ENCODE measurements around the gene ALG14. TPM values are rescaled to one million over a fixed set of nuclear protein-coding genes. Genes with fewer than 3 reads are reported as not detected.

Gene ALG14
- polyA plus RNA-seq, 1 of the 3 experiments (the other 2 are of a cell fraction): 2.5 TPM

DNA sequence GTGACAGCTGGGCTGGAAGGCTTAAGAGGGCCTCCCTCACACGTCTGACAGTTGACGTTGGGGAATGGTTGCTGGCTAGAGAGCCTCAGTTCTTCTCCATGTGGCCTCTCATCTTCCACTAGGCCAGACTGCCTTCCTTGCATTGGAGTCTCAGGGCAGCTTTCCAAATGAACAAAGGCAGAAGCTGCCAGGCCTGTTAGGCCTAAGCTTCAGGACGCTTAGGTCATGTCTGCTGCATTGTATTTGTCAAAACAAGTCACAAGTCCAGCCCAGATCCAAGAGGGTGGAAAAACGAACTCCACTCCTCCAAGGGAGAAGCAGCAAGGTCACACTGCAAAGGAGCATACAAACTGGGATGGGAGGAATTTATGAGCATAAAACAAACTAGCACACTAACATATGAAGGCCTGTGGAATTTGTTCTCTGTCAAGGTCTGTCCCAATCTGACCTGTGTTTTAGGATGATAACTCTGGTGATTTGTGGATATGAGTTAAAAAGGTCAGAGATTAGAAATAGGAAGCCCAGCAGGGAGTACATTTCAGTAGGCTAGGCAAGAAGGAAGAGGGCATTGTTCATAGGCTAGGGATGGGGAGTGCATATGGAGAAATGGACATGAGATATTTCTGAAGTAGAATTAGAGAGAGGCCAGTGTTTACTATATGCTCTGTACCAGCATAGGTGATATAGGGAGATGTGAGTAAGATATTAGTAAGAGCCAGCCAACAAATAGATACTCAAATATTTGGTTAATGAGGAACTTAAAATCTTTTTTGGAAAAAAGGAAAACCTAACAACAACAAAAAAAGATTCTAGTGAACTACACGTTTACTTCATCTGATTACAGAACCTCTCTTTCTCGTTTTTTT lies 116.8 kb downstream of the ALG14 start (continued):
- TF ChIP-seq IRF3 (IDR thresholded peaks at IDR 0.05; ENCODE audit: low read depth, low read length): no peak
- no peak for TF ChIP-seq TAF1 (IDR thresholded peaks at IDR 0.05; ENCODE audit: borderline replicate concordance, low read depth, low read length)
- TF ChIP-seq RAD21 (IDR thresholded peaks at IDR 0.05; ENCODE audit: low read length): no peak
- TF ChIP-seq FOSL2 (IDR thresholded peaks at IDR 0.05; ENCODE audit: borderline replicate concordance, low read depth): no peak
- TF ChIP-seq SMC3 (IDR thresholded peaks at IDR 0.05; ENCODE audit: low read depth, low read length): no peak
- no peak for TF ChIP-seq TEAD4 (IDR thresholded peaks at IDR 0.05; ENCODE audit: borderline replicate concordance, insufficient read depth)
- no peak for TF ChIP-seq GATA2 (CRISPR knock-in tag; IDR thresholded peaks at IDR 0.05)

DNA sequence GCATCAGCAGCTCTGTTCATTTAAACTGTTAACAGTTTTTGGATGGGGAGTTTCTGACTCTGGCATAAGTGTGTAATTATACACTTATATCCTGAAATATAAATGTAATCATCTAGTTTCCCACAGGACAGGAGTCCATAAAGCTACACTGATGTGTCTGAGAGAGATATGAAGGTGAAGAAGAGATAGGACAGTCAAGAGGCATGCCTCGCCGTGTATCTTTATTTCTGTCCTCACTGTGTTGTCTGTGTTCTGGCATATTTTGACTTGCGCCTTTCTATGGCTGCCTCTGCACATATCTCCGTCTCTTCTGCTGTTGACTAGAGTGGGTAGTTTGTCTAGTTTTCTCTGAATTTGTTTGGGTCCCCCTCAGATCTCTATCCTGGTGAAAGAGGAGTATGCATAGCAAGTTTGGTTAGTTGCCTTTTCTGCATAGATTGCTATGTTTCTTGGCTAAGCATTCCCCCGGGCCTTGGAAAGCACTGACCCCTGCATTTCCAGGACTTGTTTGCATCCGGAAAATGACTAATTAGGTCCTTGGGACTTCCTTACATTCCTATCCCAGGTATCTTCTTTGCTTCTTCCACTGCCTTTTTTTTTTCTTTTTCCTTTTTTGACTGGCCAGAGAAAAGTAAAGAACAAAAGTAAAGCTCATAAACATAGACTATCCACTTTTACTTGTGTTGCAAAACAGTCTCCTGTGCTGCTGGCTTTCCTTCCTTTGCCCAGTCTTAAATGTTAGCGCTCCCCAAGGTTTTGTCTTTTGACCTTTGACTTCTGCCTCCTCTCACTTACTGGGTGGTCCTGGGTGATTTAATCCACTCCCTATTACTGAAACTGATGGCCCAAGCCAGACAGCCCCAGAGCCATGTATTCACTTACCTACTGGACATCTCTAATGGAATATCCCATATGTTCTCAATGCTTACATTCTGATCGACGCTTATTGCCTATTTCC lies 118.2 kb downstream of the ALG14 start:
- H3K27ac ChIP-seq (ENCODE audit: low read depth in 2 of 2, low read length in 1 of 2): peak overlapping the region in 1 of 2 experiments; percentile 82; a peak in 2 of 4 replicates
- H3F3A ChIP-seq (replicated peaks; ENCODE audit: insufficient read depth): peaks cover 4% of the 10 kb centered on the region
- no peaks in the 10 kb centered on the region for H3K9me3 ChIP-seq
- DNase-seq: no peak
- no peaks in the 10 kb centered on the region for H4K20me1 ChIP-seq (ENCODE audit: insufficient read depth)
- peaks cover 0 to 32% of the 10 kb centered on the region in 2 experiments; a peak in 2 of 4 replicates for H3K4me1 ChIP-seq (ENCODE audit: control insufficient read depth in 1 of 2, insufficient read depth in 2 of 2, low read depth in 1 of 2, low read length in 1 of 2)
- H3K36me3 ChIP-seq (replicated peaks in 1 of 2; ENCODE audit: control insufficient read depth in 1 of 2, insufficient read depth in 2 of 2, low read length in 1 of 2): no peaks in the 10 kb centered on the region
- no peaks in the 10 kb centered on the region for H3K79me2 ChIP-seq (ENCODE audit: insufficient read depth)
- H3K9me2 ChIP-seq: no peaks in the 10 kb centered on the region
- no peak overlapping the region for H3K4me2 ChIP-seq
- 87% methylated on average over 9 of the region's 9 CpGs for WGBS (ENCODE audit: low lambda C conversion rate)
- H3K9ac ChIP-seq: no peak overlapping the region
- H3K27me3 ChIP-seq (ENCODE audit: insufficient read depth): no peaks in the 10 kb centered on the region
- no peak overlapping the region for H3K4me3 ChIP-seq (ENCODE audit: low read depth in 2 of 2, low read length in 1 of 2)
- ChIA-PET POLR2A (no interaction called here), CTCF (interaction anchor here (0.6 to 1.6 kb wide), 5 partner anchors 16 to 149 kb away, joined by 3 to 4 read pairs (median 3); no protein-coding TSS in a partner anchor)
- H2AFZ ChIP-seq (ENCODE audit: low read depth): no peak overlapping the region
- TF ChIP-seq RXRA (IDR thresholded peaks at IDR 0.05; ENCODE audit: borderline replicate concordance, low read depth) (no peak), GATA2 (CRISPR knock-in tag; IDR thresholded peaks at IDR 0.05) (no peak), EP300 (IDR thresholded peaks at IDR 0.05; ENCODE audit: borderline replicate concordance in 1 of 2, low read depth in 1 of 2, low read length in 1 of 2) (no peak), JUND (IDR thresholded peaks at IDR 0.05) (no peak), MAX (IDR thresholded peaks at IDR 0.05; ENCODE audit: low read depth) (no peak), RCOR1 (IDR thresholded peaks at IDR 0.05; ENCODE audit: low read length) (no peak), IRF3 (IDR thresholded peaks at IDR 0.05; ENCODE audit: low read depth, low read length) (no peak), FOXJ3 (CRISPR knock-in tag; IDR thresholded peaks at IDR 0.05) (no peak), ELF1 (IDR thresholded peaks at IDR 0.05) (no peak), PBX3 (IDR thresholded peaks at IDR 0.05) (no peak), RFX5 (IDR thresholded peaks at IDR 0.05; ENCODE audit: low read length) (no peak), TEAD4 (IDR thresholded peaks at IDR 0.05; ENCODE audit: borderline replicate concordance, insufficient read depth) (no peak)
- TF ChIP-seq, protein P1, sequence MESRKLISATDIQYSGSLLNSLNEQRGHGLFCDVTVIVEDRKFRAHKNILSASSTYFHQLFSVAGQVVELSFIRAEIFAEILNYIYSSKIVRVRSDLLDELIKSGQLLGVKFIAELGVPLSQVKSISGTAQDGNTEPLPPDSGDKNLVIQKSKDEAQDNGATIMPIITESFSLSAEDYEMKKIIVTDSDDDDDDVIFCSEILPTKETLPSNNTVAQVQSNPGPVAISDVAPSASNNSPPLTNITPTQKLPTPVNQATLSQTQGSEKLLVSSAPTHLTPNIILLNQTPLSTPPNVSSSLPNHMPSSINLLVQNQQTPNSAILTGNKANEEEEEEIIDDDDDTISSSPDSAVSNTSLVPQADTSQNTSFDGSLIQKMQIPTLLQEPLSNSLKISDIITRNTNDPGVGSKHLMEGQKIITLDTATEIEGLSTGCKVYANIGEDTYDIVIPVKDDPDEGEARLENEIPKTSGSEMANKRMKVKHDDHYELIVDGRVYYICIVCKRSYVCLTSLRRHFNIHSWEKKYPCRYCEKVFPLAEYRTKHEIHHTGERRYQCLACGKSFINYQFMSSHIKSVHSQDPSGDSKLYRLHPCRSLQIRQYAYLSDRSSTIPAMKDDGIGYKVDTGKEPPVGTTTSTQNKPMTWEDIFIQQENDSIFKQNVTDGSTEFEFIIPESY (IDR thresholded peaks at IDR 0.05; ENCODE audit: borderline replicate concordance, low read depth): no peak
- TF ChIP-seq, protein P2, sequence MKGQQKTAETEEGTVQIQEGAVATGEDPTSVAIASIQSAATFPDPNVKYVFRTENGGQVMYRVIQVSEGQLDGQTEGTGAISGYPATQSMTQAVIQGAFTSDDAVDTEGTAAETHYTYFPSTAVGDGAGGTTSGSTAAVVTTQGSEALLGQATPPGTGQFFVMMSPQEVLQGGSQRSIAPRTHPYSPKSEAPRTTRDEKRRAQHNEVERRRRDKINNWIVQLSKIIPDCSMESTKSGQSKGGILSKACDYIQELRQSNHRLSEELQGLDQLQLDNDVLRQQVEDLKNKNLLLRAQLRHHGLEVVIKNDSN (IDR thresholded peaks at IDR 0.05; ENCODE audit: borderline replicate concordance, low read depth): no peak
- TF ChIP-seq, protein P3, sequence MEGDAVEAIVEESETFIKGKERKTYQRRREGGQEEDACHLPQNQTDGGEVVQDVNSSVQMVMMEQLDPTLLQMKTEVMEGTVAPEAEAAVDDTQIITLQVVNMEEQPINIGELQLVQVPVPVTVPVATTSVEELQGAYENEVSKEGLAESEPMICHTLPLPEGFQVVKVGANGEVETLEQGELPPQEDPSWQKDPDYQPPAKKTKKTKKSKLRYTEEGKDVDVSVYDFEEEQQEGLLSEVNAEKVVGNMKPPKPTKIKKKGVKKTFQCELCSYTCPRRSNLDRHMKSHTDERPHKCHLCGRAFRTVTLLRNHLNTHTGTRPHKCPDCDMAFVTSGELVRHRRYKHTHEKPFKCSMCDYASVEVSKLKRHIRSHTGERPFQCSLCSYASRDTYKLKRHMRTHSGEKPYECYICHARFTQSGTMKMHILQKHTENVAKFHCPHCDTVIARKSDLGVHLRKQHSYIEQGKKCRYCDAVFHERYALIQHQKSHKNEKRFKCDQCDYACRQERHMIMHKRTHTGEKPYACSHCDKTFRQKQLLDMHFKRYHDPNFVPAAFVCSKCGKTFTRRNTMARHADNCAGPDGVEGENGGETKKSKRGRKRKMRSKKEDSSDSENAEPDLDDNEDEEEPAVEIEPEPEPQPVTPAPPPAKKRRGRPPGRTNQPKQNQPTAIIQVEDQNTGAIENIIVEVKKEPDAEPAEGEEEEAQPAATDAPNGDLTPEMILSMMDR (IDR thresholded peaks at IDR 0.05): no peak

Measured in SK-N-SH (cell line).